Thyroid gland (tissue), 4 donors: ENCODE results near the gene HOXB9. TPM values are rescaled to one million over a fixed set of nuclear protein-coding genes. Genes with fewer than 3 reads are reported as not detected.

Experiments used
- DNase-seq, 2 donors: peaks; one replicate each; pipeline ENCODE4 v3.0.0-alpha.2; 2019
- H3K27ac ChIP-seq, 3 donors: fragments of 200-600 bp; sonication (generic); 1 replicate in 2 of 3; 2 replicates in 1 of 3; pipeline ENCODE4 v1.5.1; 2016 to 2019; ENCODE audit warnings: mild to moderate bottlenecking in 1 of 3, moderate library complexity in 1 of 3
- H3K27me3 ChIP-seq: fragments of 200-600 bp; sonication (generic); one replicate; pipeline ENCODE4 v1.5.1; 2019
- H3K36me3 ChIP-seq, 2 donors: fragments of 200-600 bp; sonication (generic); one replicate each; pipeline ENCODE4 v1.5.1; 2016 to 2019
- H3K4me1 ChIP-seq, 2 donors: fragments of 200-600 bp; sonication (generic); one replicate each; pipeline ENCODE4 v1.5.1; 2017 to 2019
- H3K4me3 ChIP-seq, 3 donors: fragments of 200-600 bp; sonication (generic); replicated peaks in 1 of 3; 1 replicate in 2 of 3; 2 replicates in 1 of 3; pipeline ENCODE4 v1.5.1; 2016; ENCODE audit warnings: mild to moderate bottlenecking in 1 of 3
- H3K9me3 ChIP-seq: fragments of 200-600 bp; sonication (generic); one replicate; pipeline ENCODE4 v1.5.1; 2017
- POLR2A ChIP-seq, 2 donors: fragments of 450-650 bp; IDR thresholded peaks; one replicate each; pipeline ENCODE4 v1.6.1; 2017; ENCODE audit warnings: antibody characterized with exemption in 2 of 2, mild to moderate bottlenecking in 2 of 2, moderate library complexity in 1 of 2
- WGBS, 2 donors: methylation state at CpG; one replicate each; pipeline ENCODE4 v1.1.5; 2017; 5-methylcytosine and 5-hydroxymethylcytosine counted together
- intact Hi-C: fragments of 100-400 bp; cut with DNase I; formaldehyde crosslinking; loops from one replicate; pipeline ENCODE4 v1.15.1; 2023
- total RNA-seq, 4 donors: library from RNA; depleted of rRNA; stranded (reverse); fragments of >200 nt; gene quantifications; one replicate each; pipeline ENCODE4 v1.2.3, GENCODE V29; 2016
- TF ChIP-seq, protein P1 (sequence below), 6 experiments: fragments of 200-600 bp in 3 of 6; fragments of 450-650 bp in 3 of 6; sonication (generic) in 3 of 6; IDR thresholded peaks; one replicate each; pipeline ENCODE4 v1.5.1; 2016 to 2019; ENCODE audit warnings: antibody characterized with exemption in 6 of 6, mild to moderate bottlenecking in 2 of 6, inconsistent platforms in 1 of 6, moderate library complexity in 1 of 6

HOXB9 gene
- total RNA-seq, 4 donors from 2014 or later: not detected

DNA sequence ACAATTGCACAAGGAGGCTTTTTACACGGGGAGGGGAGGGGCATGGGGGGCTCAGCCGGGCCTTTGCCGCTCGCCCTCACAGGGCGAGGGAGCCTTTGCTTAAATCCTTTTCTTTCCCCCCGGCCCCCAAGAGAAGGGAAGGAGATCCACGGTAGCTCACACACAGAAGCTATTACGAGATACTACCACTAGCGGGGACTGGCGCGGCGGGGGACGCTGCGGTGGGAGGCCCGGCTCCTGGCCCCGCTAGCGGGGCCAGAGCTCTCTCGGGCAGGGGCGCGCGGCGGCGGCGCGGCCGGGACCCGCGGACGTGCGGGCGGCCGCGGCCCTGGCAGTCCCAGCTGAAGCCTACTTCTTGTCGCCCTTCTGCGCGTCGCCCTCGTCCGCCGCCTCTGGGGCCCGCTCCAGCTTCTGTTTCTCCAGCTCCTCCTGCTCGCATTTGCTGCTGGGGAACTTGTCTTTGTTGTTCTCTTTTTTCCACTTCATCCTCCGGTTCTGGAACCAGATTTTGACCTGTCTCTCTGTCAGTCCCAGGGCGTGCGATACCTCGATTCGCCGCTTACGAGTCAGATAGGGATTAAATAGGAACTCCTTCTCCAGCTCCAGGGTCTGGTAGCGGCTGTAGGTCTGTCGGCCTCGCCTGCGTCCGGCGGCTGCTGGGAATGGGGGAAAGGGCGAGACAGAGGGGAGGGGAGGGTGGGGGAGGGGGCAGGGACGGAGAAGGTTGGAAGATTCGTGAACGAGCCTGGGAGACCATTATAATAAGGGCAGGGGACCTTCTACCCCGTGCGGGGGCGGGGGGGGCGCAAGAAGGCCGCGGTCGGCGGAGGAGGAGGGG lies 13.1 kb downstream of the HOXB9 start:
- H3K36me3 ChIP-seq: no peaks in the 10 kb centered on the region
- DNase-seq: no peak
- no peak overlapping the region for H3K27ac ChIP-seq
- H3K9me3 ChIP-seq: no peaks in the 10 kb centered on the region
- peaks cover 83% of the 10 kb centered on the region for H3K27me3 ChIP-seq
- TF ChIP-seq, protein P1, sequence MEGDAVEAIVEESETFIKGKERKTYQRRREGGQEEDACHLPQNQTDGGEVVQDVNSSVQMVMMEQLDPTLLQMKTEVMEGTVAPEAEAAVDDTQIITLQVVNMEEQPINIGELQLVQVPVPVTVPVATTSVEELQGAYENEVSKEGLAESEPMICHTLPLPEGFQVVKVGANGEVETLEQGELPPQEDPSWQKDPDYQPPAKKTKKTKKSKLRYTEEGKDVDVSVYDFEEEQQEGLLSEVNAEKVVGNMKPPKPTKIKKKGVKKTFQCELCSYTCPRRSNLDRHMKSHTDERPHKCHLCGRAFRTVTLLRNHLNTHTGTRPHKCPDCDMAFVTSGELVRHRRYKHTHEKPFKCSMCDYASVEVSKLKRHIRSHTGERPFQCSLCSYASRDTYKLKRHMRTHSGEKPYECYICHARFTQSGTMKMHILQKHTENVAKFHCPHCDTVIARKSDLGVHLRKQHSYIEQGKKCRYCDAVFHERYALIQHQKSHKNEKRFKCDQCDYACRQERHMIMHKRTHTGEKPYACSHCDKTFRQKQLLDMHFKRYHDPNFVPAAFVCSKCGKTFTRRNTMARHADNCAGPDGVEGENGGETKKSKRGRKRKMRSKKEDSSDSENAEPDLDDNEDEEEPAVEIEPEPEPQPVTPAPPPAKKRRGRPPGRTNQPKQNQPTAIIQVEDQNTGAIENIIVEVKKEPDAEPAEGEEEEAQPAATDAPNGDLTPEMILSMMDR (IDR thresholded peaks at IDR 0.05): peak in 1 of 6 experiments; percentile 30
- TF ChIP-seq POLR2A (IDR thresholded peaks at IDR 0.05): no peak
- peaks cover 13 to 41% of the 10 kb centered on the region in 2 donors for H3K4me1 ChIP-seq
- 3 to 6% methylated on average over 62 to 65 of the region's 67 CpGs for WGBS, 2 donors
- intact Hi-C loops: loop anchor here (10.0 kb wide), 1 partner anchor 278 kb away; no protein-coding TSS in a partner anchor
- no peak overlapping the region for H3K4me3 ChIP-seq

DNA sequence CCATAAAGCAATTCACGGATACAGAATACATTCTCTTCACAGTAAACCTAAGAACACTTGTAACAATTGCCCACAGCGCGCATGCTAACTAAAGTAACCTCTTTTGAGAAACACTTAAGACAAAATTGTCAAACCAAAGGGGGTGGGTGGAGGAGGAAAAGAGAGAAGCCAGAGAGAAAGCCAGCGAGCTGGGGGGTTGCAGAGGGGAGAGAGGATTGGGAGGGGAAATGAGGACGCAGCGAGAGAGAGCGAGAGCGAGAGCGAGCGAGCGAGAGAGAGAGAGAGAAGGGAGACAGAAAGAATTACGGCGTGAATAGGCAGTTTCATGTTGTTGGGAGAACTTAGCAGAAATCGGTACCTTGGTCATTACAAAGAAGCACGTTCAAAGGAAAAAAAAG lies 13.7 kb downstream of the HOXB9 start:
- Histone ChIP-seq H3K36me3 (no peaks in the 10 kb centered on the region), H3K27ac (no peak overlapping the region), H3K9me3 (no peaks in the 10 kb centered on the region), H3K4me1 (peaks cover 13 to 41% of the 10 kb centered on the region in 2 donors), H3K27me3 (peaks cover 77% of the 10 kb centered on the region), H3K4me3 (no peak overlapping the region)
- whole genome bisulfite sequencing, 2 donors: 5% methylated on average over 15 of the region's 15 CpGs
- no peak for TF ChIP-seq POLR2A (IDR thresholded peaks at IDR 0.05)
- TF ChIP-seq, protein P1 (IDR thresholded peaks at IDR 0.05): no peak
- intact Hi-C loops: loop anchor here (10.0 kb wide), 1 partner anchor 278 kb away; no protein-coding TSS in a partner anchor
- no peak for DNase-seq

DNA sequence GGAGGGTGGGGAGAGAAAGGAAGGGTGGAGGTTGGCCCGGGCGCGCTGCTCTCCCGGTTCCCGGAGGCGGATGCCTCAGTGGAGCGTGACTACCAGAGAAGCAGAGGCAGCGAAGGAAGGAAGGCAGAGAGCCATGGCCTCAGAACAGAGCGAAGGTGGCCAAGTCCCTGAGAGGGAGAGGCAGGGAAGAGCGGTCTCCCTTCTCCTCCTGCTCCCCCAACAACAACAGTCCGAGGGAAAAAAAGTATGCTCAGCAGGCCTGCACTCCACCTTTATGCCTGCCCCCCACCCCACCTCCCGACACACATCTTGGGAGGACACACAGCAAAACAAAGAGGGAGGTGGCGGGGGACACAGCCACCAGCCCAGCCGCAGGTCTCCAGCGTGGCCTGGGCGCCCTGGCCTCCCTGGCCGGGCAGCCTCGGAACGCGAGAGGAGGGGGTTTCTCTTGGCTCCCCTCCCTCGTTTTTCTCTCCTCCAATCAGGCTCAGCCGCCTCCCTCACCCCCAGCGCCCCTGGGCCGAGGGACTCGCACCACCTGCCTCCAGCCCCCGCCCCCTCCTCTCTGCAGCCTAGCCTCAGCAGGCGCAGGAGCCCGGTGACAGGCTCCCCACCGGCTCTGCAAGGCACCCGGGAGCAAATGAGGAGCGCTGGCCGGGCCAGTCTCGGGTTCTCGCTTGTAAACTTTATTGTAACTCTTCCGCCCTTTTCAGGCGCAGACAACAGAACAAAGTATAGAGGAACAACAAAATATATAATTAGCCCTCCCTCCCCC lies 14.3 kb downstream of the HOXB9 start:
- intact Hi-C loops: loop anchor here (10.0 kb wide), 1 partner anchor 277 kb away; no protein-coding TSS in a partner anchor
- H3K36me3 ChIP-seq: no peaks in the 10 kb centered on the region
- TF ChIP-seq, protein P1 (IDR thresholded peaks at IDR 0.05): no peak
- TF ChIP-seq POLR2A (IDR thresholded peaks at IDR 0.05): no peak
- 6 to 7% methylated on average over 27 to 31 of the region's 36 CpGs for WGBS, 2 donors
- DNase-seq: peak in 1 of 2 donors; percentile 22
- H3K27me3 ChIP-seq: peaks cover 74% of the 10 kb centered on the region
- H3K4me1 ChIP-seq: peaks cover 13 to 41% of the 10 kb centered on the region in 2 donors
- H3K27ac ChIP-seq: no peak overlapping the region
- H3K9me3 ChIP-seq: no peaks in the 10 kb centered on the region
- no peak overlapping the region for H3K4me3 ChIP-seq

DNA sequence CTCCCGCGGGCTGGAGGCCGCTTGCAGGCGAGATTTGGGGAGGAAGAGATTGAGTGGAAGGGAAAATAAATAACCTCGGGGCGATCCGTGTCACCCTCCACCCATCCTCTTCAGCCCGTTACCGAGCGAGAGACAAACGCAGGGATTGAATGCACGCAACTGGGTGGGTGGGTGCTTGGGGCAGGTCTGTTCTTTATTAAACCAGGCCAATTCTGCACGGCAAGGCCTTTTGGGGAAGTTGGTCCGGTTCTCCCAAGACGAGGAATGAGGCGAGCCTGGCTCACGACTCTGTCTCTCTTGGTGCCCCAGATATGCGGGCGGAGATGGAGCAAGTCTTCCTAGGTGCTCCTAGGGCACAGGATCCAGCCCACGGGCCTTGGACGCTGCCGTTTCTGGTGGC lies 14.9 kb downstream of the HOXB9 start:
- WGBS, 2 donors: 8 to 11% methylated on average over 22 of the region's 22 CpGs

More for the DNA sequence above, 14.9 kb downstream of the HOXB9 start:
- Histone ChIP-seq H3K36me3 (no peaks in the 10 kb centered on the region), H3K27ac (no peak overlapping the region), H3K27me3 (peaks cover 74% of the 10 kb centered on the region), H3K4me1 (peaks cover 13 to 41% of the 10 kb centered on the region in 2 donors), H3K9me3 (no peaks in the 10 kb centered on the region), H3K4me3 (peak overlapping the region in 1 of 3 donors; percentile 22)
- intact Hi-C loops: loop anchor here (10.0 kb wide), 1 partner anchor 276 kb away; no protein-coding TSS in a partner anchor
- DNase-seq: no peak
- no peak for TF ChIP-seq POLR2A (IDR thresholded peaks at IDR 0.05)
- TF ChIP-seq, protein P1 (IDR thresholded peaks at IDR 0.05): no peak
